ENCODE results near the gene TSSK6.

TSSK6 gene

DNA sequence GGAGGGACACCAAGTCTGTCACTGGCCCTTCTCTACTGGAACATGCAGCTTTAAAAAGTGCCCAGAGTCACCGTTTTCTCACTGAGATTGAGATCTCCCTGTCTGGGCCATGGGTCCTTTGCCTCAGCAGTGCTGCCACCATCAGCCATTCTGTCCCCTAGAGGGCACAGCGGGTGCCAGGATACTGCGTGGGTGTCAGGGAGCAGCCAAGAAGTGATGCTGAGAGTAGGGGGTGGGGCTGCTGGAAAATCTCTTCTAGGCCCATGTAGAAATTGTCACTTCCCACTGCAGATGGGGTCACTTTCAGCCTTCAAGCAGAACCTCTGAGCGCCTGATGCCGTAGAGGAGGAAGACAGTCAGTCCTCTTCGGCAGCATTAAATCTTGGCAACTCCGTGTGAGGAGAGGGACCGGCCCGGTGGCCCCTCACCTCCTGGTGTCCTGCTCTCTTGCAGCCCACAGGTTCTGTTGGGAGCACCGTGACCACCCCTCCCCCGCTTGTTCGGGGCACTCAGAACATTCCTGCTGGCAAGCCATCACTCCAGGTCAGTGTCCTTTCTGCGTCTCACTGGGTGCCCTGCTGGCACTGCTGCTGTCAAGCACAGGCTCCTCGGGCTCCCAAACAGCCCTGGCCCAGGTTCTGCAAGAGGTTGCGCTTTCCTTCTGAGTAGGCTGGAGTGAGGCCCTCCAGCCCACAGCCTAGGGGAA, 21.4 kb downstream of the TSSK6 start:
- H3K4me3 ChIP-seq (ENCODE audit: low read depth, low read length, poor library complexity, severe bottlenecking), result no peak overlapping the region
- no peaks in the 10 kb centered on the region for H4K20me1 ChIP-seq (ENCODE audit: insufficient read depth, low read length)
- H3K9ac ChIP-seq (ENCODE audit: low read length), result no peak overlapping the region
- no peak overlapping the region for H3K27ac ChIP-seq (ENCODE audit: low read depth, low read length, poor library complexity, severe bottlenecking)
- no peaks in the 10 kb centered on the region for H3K9me2 ChIP-seq (ENCODE audit: low read depth, low read length)
- H3K79me2 ChIP-seq (ENCODE audit: insufficient read depth, low read length), result peaks cover 6% of the 10 kb centered on the region; the same call in 1 of the 2 replicates
- H3K36me3 ChIP-seq (ENCODE audit: insufficient read depth, low read length), result peaks cover 82% of the 10 kb centered on the region
- no peaks in the 10 kb centered on the region for H3K9me3 ChIP-seq (ENCODE audit: low read length)
- peaks cover 14% of the 10 kb centered on the region for H3K4me1 ChIP-seq (ENCODE audit: insufficient read depth, low read length, severe bottlenecking)
- H2AFZ ChIP-seq (ENCODE audit: low read length), result no peak overlapping the region
- 0 out of 2 replicates have a peak, but pooled peaks cover 8% of the 10 kb centered on the region for H3F3A ChIP-seq (ENCODE audit: insufficient read depth, low read length)
- no peak for TF ChIP-seq EZH2 (IDR thresholded peaks at IDR 0.05; ENCODE audit: borderline replicate concordance, low read length)
- TF ChIP-seq, protein P1, sequence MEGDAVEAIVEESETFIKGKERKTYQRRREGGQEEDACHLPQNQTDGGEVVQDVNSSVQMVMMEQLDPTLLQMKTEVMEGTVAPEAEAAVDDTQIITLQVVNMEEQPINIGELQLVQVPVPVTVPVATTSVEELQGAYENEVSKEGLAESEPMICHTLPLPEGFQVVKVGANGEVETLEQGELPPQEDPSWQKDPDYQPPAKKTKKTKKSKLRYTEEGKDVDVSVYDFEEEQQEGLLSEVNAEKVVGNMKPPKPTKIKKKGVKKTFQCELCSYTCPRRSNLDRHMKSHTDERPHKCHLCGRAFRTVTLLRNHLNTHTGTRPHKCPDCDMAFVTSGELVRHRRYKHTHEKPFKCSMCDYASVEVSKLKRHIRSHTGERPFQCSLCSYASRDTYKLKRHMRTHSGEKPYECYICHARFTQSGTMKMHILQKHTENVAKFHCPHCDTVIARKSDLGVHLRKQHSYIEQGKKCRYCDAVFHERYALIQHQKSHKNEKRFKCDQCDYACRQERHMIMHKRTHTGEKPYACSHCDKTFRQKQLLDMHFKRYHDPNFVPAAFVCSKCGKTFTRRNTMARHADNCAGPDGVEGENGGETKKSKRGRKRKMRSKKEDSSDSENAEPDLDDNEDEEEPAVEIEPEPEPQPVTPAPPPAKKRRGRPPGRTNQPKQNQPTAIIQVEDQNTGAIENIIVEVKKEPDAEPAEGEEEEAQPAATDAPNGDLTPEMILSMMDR (IDR thresholded peaks at IDR 0.05; ENCODE audit: low read length), result peak; percentile 7; the same call in 1 of the 2 replicates
- H3K27me3 ChIP-seq (ENCODE audit: insufficient read depth, low read length), result no peaks in the 10 kb centered on the region
- H3K4me2 ChIP-seq (ENCODE audit: low read length), result no peak overlapping the region

DNA sequence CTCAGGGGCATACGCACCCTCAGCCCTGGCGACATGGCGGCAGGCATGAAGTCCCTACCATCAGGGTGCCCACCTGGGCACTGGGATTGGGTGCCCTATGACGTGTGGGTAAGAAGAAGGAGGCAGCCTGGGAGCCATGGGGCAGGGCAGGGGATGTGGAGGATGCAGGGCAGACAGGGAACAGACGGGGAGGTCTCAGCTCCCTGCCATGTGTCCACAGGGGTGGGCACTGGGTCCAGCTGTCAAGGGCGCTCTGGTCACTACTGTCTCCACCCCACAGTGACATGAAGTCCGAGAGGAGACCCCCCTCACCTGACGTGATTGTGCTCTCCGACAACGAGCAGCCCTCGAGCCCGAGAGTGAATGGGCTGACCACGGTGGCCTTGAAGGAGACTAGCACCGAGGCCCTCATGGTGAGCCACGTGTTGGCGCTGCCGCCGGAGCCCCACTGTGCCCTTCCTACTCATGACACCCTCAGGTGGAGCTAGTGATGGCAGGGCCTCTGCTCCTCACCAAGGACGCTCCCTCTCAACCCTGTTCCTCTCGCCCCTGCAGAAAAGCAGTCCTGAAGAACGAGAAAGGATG, 23.2 kb downstream of the TSSK6 start:
- Histone ChIP-seq H3K27ac (ENCODE audit: low read depth, low read length, poor library complexity, severe bottlenecking) (no peak overlapping the region), H3K9me2 (ENCODE audit: low read depth, low read length) (no peaks in the 10 kb centered on the region), H3F3A (ENCODE audit: insufficient read depth, low read length) (0 out of 2 replicates have a peak, but pooled peaks cover 8% of the 10 kb centered on the region), H3K4me2 (ENCODE audit: low read length) (no peak overlapping the region), H4K20me1 (ENCODE audit: insufficient read depth, low read length) (no peaks in the 10 kb centered on the region), H3K27me3 (ENCODE audit: insufficient read depth, low read length) (no peaks in the 10 kb centered on the region), H3K9me3 (ENCODE audit: low read length) (no peaks in the 10 kb centered on the region), H3K4me1 (ENCODE audit: insufficient read depth, low read length, severe bottlenecking) (peaks cover 33% of the 10 kb centered on the region), H3K9ac (ENCODE audit: low read length) (no peak overlapping the region), H2AFZ (ENCODE audit: low read length) (no peak overlapping the region), H3K4me3 (ENCODE audit: low read depth, low read length, poor library complexity, severe bottlenecking) (no peak overlapping the region), H3K79me2 (ENCODE audit: insufficient read depth, low read length) (peaks cover 6% of the 10 kb centered on the region; the same call in 1 of the 2 replicates), H3K36me3 (ENCODE audit: insufficient read depth, low read length) (peaks cover 63% of the 10 kb centered on the region)
- no peak for TF ChIP-seq EZH2 (IDR thresholded peaks at IDR 0.05; ENCODE audit: borderline replicate concordance, low read length)
- TF ChIP-seq, protein P1 (IDR thresholded peaks at IDR 0.05; ENCODE audit: low read length), result no peak

DNA sequence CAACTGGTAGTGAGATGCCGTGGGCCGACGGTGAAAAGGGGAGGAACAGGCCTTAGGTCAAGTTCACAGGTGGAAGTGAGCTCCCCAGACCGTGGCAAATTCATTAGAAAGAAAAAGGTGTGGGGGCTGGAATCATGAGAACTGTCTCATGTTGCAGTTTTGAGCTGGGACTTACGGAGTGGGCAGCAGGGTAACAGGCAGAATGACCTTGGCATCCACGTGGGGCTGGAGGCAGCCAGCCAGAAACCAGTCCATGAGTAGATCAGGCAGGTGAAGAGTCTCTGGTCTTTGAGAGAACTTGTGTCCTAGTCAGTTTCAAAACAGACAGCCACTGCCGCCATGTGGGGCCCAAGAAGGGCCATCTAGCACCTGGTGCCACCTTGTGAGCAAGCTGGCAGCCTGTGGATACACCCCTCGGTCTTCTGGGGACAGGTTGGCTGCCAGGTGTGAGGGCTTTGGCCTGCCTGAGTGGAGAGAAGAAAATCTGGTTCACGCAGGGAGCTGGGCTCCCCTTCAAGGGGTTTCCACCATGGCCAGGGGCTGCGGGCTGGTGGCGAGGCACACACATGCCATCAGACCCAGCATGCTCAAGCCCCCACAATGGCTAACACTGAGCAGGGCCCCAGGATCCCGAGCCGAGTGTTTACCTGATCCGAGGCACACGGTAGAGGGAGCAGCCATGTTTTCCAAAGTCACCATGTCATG, 23.9 kb downstream of the TSSK6 start:
- no peaks in the 10 kb centered on the region for H3K27me3 ChIP-seq (ENCODE audit: insufficient read depth, low read length)
- no peak overlapping the region for H3K27ac ChIP-seq (ENCODE audit: low read depth, low read length, poor library complexity, severe bottlenecking)
- no peaks in the 10 kb centered on the region for H3K9me3 ChIP-seq (ENCODE audit: low read length)
- H3K79me2 ChIP-seq (ENCODE audit: insufficient read depth, low read length), result peaks cover 6% of the 10 kb centered on the region; the same call in 1 of the 2 replicates
- H3K36me3 ChIP-seq (ENCODE audit: insufficient read depth, low read length), result peaks cover 57% of the 10 kb centered on the region
- H3K4me1 ChIP-seq (ENCODE audit: insufficient read depth, low read length, severe bottlenecking), result peaks cover 39% of the 10 kb centered on the region
- H3K4me3 ChIP-seq (ENCODE audit: low read depth, low read length, poor library complexity, severe bottlenecking), result no peak overlapping the region
- 0 out of 2 replicates have a peak, but pooled peaks cover 8% of the 10 kb centered on the region for H3F3A ChIP-seq (ENCODE audit: insufficient read depth, low read length)
- no peak overlapping the region for H3K4me2 ChIP-seq (ENCODE audit: low read length)
- no peak overlapping the region for H2AFZ ChIP-seq (ENCODE audit: low read length)
- H3K9ac ChIP-seq (ENCODE audit: low read length), result no peak overlapping the region
- no peaks in the 10 kb centered on the region for H3K9me2 ChIP-seq (ENCODE audit: low read depth, low read length)
- TF ChIP-seq, protein P1 (IDR thresholded peaks at IDR 0.05; ENCODE audit: low read length), result no peak
- TF ChIP-seq EZH2 (IDR thresholded peaks at IDR 0.05; ENCODE audit: borderline replicate concordance, low read length), result no peak
- H4K20me1 ChIP-seq (ENCODE audit: insufficient read depth, low read length), result no peaks in the 10 kb centered on the region

Data from OCI-LY1 (cell line).